ENCODE measurements around the gene FRG2C. TPM values are rescaled to one million over a fixed set of nuclear protein-coding genes. Genes with fewer than 3 reads are reported as not detected.
"Not testable (repeated sequence)": the region's sequence is repeated elsewhere in the genome, so short reads cannot be mapped to it uniquely, and the experiment has no call there.

FRG2C gene
- polyA plus RNA-seq, 2 donors = not detected

GRCh38 chr3:75643031-75643800, 20.9 kb upstream of the FRG2C start:
- not testable (repeated sequence) for H3K4me3 ChIP-seq (ENCODE audit: low read depth in 1 of 2, low read length in 2 of 2); H3K36me3 ChIP-seq (ENCODE audit: control insufficient read depth in 2 of 2, insufficient read depth in 2 of 2, low read length in 1 of 2); H3K4me1 ChIP-seq (ENCODE audit: control insufficient read depth in 2 of 2, insufficient read depth in 2 of 2, low read length in 1 of 2); H3K9me3 ChIP-seq (ENCODE audit: control insufficient read depth in 2 of 2, insufficient read depth in 1 of 2, low read depth in 1 of 2, low read length in 1 of 2); H3K27ac ChIP-seq (ENCODE audit: low read depth in 2 of 2, low read length in 1 of 2); H3K27me3 ChIP-seq (ENCODE audit: control insufficient read depth in 1 of 2, insufficient read depth in 2 of 2, low read length in 2 of 2)
- WGBS, 2 donors = 23% methylated on average over 20 of the region's 20 CpGs

- 53 to 77% methylated on average over 4 of the region's 4 CpGs for WGBS, 2 donors
- H3K36me3 ChIP-seq (ENCODE audit: control insufficient read depth in 2 of 2, insufficient read depth in 2 of 2, low read length in 1 of 2); H3K27ac ChIP-seq (ENCODE audit: low read depth in 2 of 2, low read length in 1 of 2); H3K9me3 ChIP-seq (ENCODE audit: control insufficient read depth in 2 of 2, insufficient read depth in 1 of 2, low read depth in 1 of 2, low read length in 1 of 2); H3K27me3 ChIP-seq (ENCODE audit: control insufficient read depth in 1 of 2, insufficient read depth in 2 of 2, low read length in 2 of 2); H3K4me3 ChIP-seq (ENCODE audit: low read depth in 1 of 2, low read length in 2 of 2); H3K4me1 ChIP-seq (ENCODE audit: control insufficient read depth in 2 of 2, insufficient read depth in 2 of 2, low read length in 1 of 2): not testable (repeated sequence)
Observed at GRCh38 chr3:75645548-75645947, 18.6 kb upstream of the FRG2C start.

- Histone ChIP-seq H3K9me3 (ENCODE audit: control insufficient read depth in 2 of 2, insufficient read depth in 1 of 2, low read depth in 1 of 2, low read length in 1 of 2) (no peaks in the 10 kb centered on the region), H3K27ac (ENCODE audit: low read depth in 2 of 2, low read length in 1 of 2) (no peak overlapping the region), H3K4me3 (ENCODE audit: low read depth in 1 of 2, low read length in 2 of 2) (no peak overlapping the region), H3K27me3 (ENCODE audit: control insufficient read depth in 1 of 2, insufficient read depth in 2 of 2, low read length in 2 of 2) (no peaks in the 10 kb centered on the region), H3K4me1 (ENCODE audit: control insufficient read depth in 2 of 2, insufficient read depth in 2 of 2, low read length in 1 of 2) (no peaks in the 10 kb centered on the region), H3K36me3 (ENCODE audit: control insufficient read depth in 2 of 2, insufficient read depth in 2 of 2, low read length in 1 of 2) (no peaks in the 10 kb centered on the region)
- WGBS, 2 donors = 73 to 78% methylated on average over 9 of the region's 9 CpGs
Observed at GRCh38 chr3:75650191-75650590, 13.9 kb upstream of the FRG2C start.

GRCh38 chr3:75655101-75655904, 8.8 kb upstream of the FRG2C start:
- H3K4me3 ChIP-seq (ENCODE audit: low read depth in 1 of 2, low read length in 2 of 2); H3K27me3 ChIP-seq (ENCODE audit: control insufficient read depth in 1 of 2, insufficient read depth in 2 of 2, low read length in 2 of 2); H3K27ac ChIP-seq (ENCODE audit: low read depth in 2 of 2, low read length in 1 of 2); H3K4me1 ChIP-seq (ENCODE audit: control insufficient read depth in 2 of 2, insufficient read depth in 2 of 2, low read length in 1 of 2); H3K36me3 ChIP-seq (ENCODE audit: control insufficient read depth in 2 of 2, insufficient read depth in 2 of 2, low read length in 1 of 2): not testable (repeated sequence)
- WGBS, 2 donors = 22 to 45% methylated on average over 48 to 50 of the region's 50 CpGs
- H3K9me3 ChIP-seq (ENCODE audit: control insufficient read depth in 2 of 2, insufficient read depth in 1 of 2, low read depth in 1 of 2, low read length in 1 of 2) = peaks cover 5 to 12% of the 10 kb centered on the region in 2 donors

GRCh38 chr3:75655956-75656355, 8.2 kb upstream of the FRG2C start:
- H3K27ac ChIP-seq (ENCODE audit: low read depth in 2 of 2, low read length in 1 of 2); H3K27me3 ChIP-seq (ENCODE audit: control insufficient read depth in 1 of 2, insufficient read depth in 2 of 2, low read length in 2 of 2); H3K36me3 ChIP-seq (ENCODE audit: control insufficient read depth in 2 of 2, insufficient read depth in 2 of 2, low read length in 1 of 2); H3K4me1 ChIP-seq (ENCODE audit: control insufficient read depth in 2 of 2, insufficient read depth in 2 of 2, low read length in 1 of 2); H3K4me3 ChIP-seq (ENCODE audit: low read depth in 1 of 2, low read length in 2 of 2): not testable (repeated sequence)
- 42 to 49% methylated on average over 7 of the region's 7 CpGs for WGBS, 2 donors
- H3K9me3 ChIP-seq (ENCODE audit: control insufficient read depth in 2 of 2, insufficient read depth in 1 of 2, low read depth in 1 of 2, low read length in 1 of 2) = peaks cover 5 to 12% of the 10 kb centered on the region in 2 donors

GRCh38 chr3:75658411-75659107, 5.6 kb upstream of the FRG2C start:
- H3K4me1 ChIP-seq (ENCODE audit: control insufficient read depth in 2 of 2, insufficient read depth in 2 of 2, low read length in 1 of 2); H3K27ac ChIP-seq (ENCODE audit: low read depth in 2 of 2, low read length in 1 of 2); H3K36me3 ChIP-seq (ENCODE audit: control insufficient read depth in 2 of 2, insufficient read depth in 2 of 2, low read length in 1 of 2); H3K27me3 ChIP-seq (ENCODE audit: control insufficient read depth in 1 of 2, insufficient read depth in 2 of 2, low read length in 2 of 2): not testable (repeated sequence)
- peak overlapping the region in 1 of 2 donors; percentile 15 for H3K4me3 ChIP-seq (ENCODE audit: low read depth in 1 of 2, low read length in 2 of 2)
- 4% methylated on average over 42 of the region's 42 CpGs for WGBS, 2 donors
- H3K9me3 ChIP-seq (ENCODE audit: control insufficient read depth in 2 of 2, insufficient read depth in 1 of 2, low read depth in 1 of 2, low read length in 1 of 2) = peaks cover 5 to 15% of the 10 kb centered on the region in 2 donors

- not testable (repeated sequence) for H3K27ac ChIP-seq (ENCODE audit: low read depth in 2 of 2, low read length in 1 of 2); H3K36me3 ChIP-seq (ENCODE audit: control insufficient read depth in 2 of 2, insufficient read depth in 2 of 2, low read length in 1 of 2); H3K27me3 ChIP-seq (ENCODE audit: control insufficient read depth in 1 of 2, insufficient read depth in 2 of 2, low read length in 2 of 2); H3K4me1 ChIP-seq (ENCODE audit: control insufficient read depth in 2 of 2, insufficient read depth in 2 of 2, low read length in 1 of 2); H3K4me3 ChIP-seq (ENCODE audit: low read depth in 1 of 2, low read length in 2 of 2)
- H3K9me3 ChIP-seq (ENCODE audit: control insufficient read depth in 2 of 2, insufficient read depth in 1 of 2, low read depth in 1 of 2, low read length in 1 of 2) = peaks cover 5 to 15% of the 10 kb centered on the region in 2 donors
Observed at GRCh38 chr3:75659108-75659433, 5.1 kb upstream of the FRG2C start.

- WGBS, 2 donors = 65 to 75% methylated on average over 9 of the region's 9 CpGs
- not testable (repeated sequence) for H3K27ac ChIP-seq (ENCODE audit: low read depth in 2 of 2, low read length in 1 of 2); H3K36me3 ChIP-seq (ENCODE audit: control insufficient read depth in 2 of 2, insufficient read depth in 2 of 2, low read length in 1 of 2); H3K27me3 ChIP-seq (ENCODE audit: control insufficient read depth in 1 of 2, insufficient read depth in 2 of 2, low read length in 2 of 2); H3K4me3 ChIP-seq (ENCODE audit: low read depth in 1 of 2, low read length in 2 of 2); H3K4me1 ChIP-seq (ENCODE audit: control insufficient read depth in 2 of 2, insufficient read depth in 2 of 2, low read length in 1 of 2)
- peaks cover 17 to 26% of the 10 kb centered on the region in 2 donors for H3K9me3 ChIP-seq (ENCODE audit: control insufficient read depth in 2 of 2, insufficient read depth in 1 of 2, low read depth in 1 of 2, low read length in 1 of 2)
Observed at GRCh38 chr3:75665626-75666025, 1.5 kb downstream of the FRG2C start.

GRCh38 chr3:75667757-75668701, 3.9 kb downstream of the FRG2C start:
- H3K4me1 ChIP-seq (ENCODE audit: control insufficient read depth in 2 of 2, insufficient read depth in 2 of 2, low read length in 1 of 2); H3K27ac ChIP-seq (ENCODE audit: low read depth in 2 of 2, low read length in 1 of 2); H3K36me3 ChIP-seq (ENCODE audit: control insufficient read depth in 2 of 2, insufficient read depth in 2 of 2, low read length in 1 of 2); H3K27me3 ChIP-seq (ENCODE audit: control insufficient read depth in 1 of 2, insufficient read depth in 2 of 2, low read length in 2 of 2): not testable (repeated sequence)
- peaks cover 20 to 25% of the 10 kb centered on the region in 2 donors for H3K9me3 ChIP-seq (ENCODE audit: control insufficient read depth in 2 of 2, insufficient read depth in 1 of 2, low read depth in 1 of 2, low read length in 1 of 2)
- WGBS, 2 donors = 41 to 52% methylated on average over 46 of the region's 46 CpGs
- H3K4me3 ChIP-seq (ENCODE audit: low read depth in 1 of 2, low read length in 2 of 2) = peak overlapping the region in 1 of 2 donors; percentile 12

All from esophagus (tissue), 2 donors.